ENCODE results near the gene N4BP2.
"Not testable (repeated sequence)": the region's sequence is repeated elsewhere in the genome, so short reads cannot be mapped to it uniquely, and the experiment has no call there.

Gene N4BP2

GRCh38 chr4:40124690-40125089 is 68.0 kb downstream of the N4BP2 start:
- ChIA-PET CTCF (no interaction called here), POLR2A (no interaction called here)
- DNase-seq (ENCODE audit: extremely low spot score): no peak
- TF ChIP-seq CTCF (IDR thresholded peaks at IDR 0.05; ENCODE audit: control extremely low read depth, extremely low read depth, low read depth, missing control alignments): no peak

- no peak for DNase-seq (ENCODE audit: extremely low spot score)
- POLR2A ChIA-PET: interaction anchor here (0.6 kb wide), 1 partner anchor 64 kb away, joined by 4 read pairs; no protein-coding TSS in a partner anchor
- CTCF ChIA-PET: interaction anchor here (1.4 to 2.6 kb wide), 4 partner anchors 11 to 74 kb away, joined by 3 to 10 read pairs (median 6); partner anchors contain the start of gene N4BP2
- no peak for TF ChIP-seq CTCF (IDR thresholded peaks at IDR 0.05; ENCODE audit: control extremely low read depth, extremely low read depth, low read depth, missing control alignments)
These were observed 73.9 kb downstream of the N4BP2 start for GRCh38 chr4:40130401-40131036.

- ChIA-PET CTCF (interaction anchor here (0.9 to 1.2 kb wide), 3 partner anchors 11 to 237 kb away, joined by 3 to 4 read pairs (median 4); no protein-coding TSS in a partner anchor), POLR2A (no interaction called here)
- DNase-seq (ENCODE audit: extremely low spot score): no peak
- no peak for TF ChIP-seq CTCF (IDR thresholded peaks at IDR 0.05; ENCODE audit: control extremely low read depth, extremely low read depth, low read depth, missing control alignments)
These were observed 76.2 kb downstream of the N4BP2 start for GRCh38 chr4:40132816-40133215.

- ChIA-PET POLR2A (no interaction called here), CTCF (interaction anchor here (0.9 to 1.0 kb wide), 2 partner anchors 12 to 60 kb away, joined by 3 read pairs; no protein-coding TSS in a partner anchor)
- no peak for TF ChIP-seq CTCF (IDR thresholded peaks at IDR 0.05; ENCODE audit: control extremely low read depth, extremely low read depth, low read depth, missing control alignments)
- DNase-seq (ENCODE audit: extremely low spot score): no peak
These were observed 77.7 kb downstream of the N4BP2 start for GRCh38 chr4:40134206-40134917.

GRCh38 chr4:40136202-40136601 is 79.6 kb downstream of the N4BP2 start:
- CTCF ChIA-PET: interaction anchor here (0.9 kb wide), 1 partner anchor 181 kb away, joined by 3 read pairs; no protein-coding TSS in a partner anchor
- POLR2A ChIA-PET; DNase-seq (ENCODE audit: extremely low spot score): not testable (repeated sequence)

GRCh38 chr4:40140196-40140595 is 83.5 kb downstream of the N4BP2 start:
- CTCF ChIA-PET: no interaction called here
- POLR2A ChIA-PET: no interaction called here

GRCh38 chr4:40140597-40140996 is 83.9 kb downstream of the N4BP2 start:
- POLR2A ChIA-PET; CTCF ChIA-PET; DNase-seq (ENCODE audit: extremely low spot score): not testable (repeated sequence)

More at GRCh38 chr4:40140196-40140595, 83.5 kb downstream of the N4BP2 start:
- no peak for DNase-seq (ENCODE audit: extremely low spot score)
- no peak for TF ChIP-seq CTCF (IDR thresholded peaks at IDR 0.05; ENCODE audit: control extremely low read depth, extremely low read depth, low read depth, missing control alignments)

All from GM10248 (cell line).